ENCODE results near the gene MIEN1. TPM values are rescaled to one million over a fixed set of nuclear protein-coding genes. Genes with fewer than 3 reads are reported as not detected.

MIEN1 gene
- total RNA-seq, 1 experiment from 2014 or later, result 50.8 TPM

- H2BK15ac ChIP-seq (ENCODE audit: low read depth, low read length), result no peak overlapping the region
- H3K18ac ChIP-seq (ENCODE audit: insufficient read length, low read depth, low read length), result no peak overlapping the region
- H3K56ac ChIP-seq (ENCODE audit: insufficient read length, low read depth, low read length), result no peak overlapping the region
- DNase-seq, result no peak
- no peak overlapping the region for H3K4me2 ChIP-seq (ENCODE audit: insufficient read depth, insufficient read length, low read length)
- no peaks in the 10 kb centered on the region for H4K20me1 ChIP-seq (ENCODE audit: control insufficient read depth, insufficient read depth, insufficient read length)
- TF ChIP-seq, protein P1, sequence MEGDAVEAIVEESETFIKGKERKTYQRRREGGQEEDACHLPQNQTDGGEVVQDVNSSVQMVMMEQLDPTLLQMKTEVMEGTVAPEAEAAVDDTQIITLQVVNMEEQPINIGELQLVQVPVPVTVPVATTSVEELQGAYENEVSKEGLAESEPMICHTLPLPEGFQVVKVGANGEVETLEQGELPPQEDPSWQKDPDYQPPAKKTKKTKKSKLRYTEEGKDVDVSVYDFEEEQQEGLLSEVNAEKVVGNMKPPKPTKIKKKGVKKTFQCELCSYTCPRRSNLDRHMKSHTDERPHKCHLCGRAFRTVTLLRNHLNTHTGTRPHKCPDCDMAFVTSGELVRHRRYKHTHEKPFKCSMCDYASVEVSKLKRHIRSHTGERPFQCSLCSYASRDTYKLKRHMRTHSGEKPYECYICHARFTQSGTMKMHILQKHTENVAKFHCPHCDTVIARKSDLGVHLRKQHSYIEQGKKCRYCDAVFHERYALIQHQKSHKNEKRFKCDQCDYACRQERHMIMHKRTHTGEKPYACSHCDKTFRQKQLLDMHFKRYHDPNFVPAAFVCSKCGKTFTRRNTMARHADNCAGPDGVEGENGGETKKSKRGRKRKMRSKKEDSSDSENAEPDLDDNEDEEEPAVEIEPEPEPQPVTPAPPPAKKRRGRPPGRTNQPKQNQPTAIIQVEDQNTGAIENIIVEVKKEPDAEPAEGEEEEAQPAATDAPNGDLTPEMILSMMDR (conservative IDR thresholded peaks at IDR 0.05), result no peak
- Mint-ChIP-seq H3K4me3 (peak overlapping the region; percentile 1 to 60; a peak in 3 of 5 replicates), H3K4me1 (peaks cover 31 to 38% of the 10 kb centered on the region in 2 experiments), H3K36me3 (ENCODE audit: insufficient read depth in 1 of 3, low read depth in 3 of 3) (no peaks in the 10 kb centered on the region; a peak in 2 of 7 replicates), H3K27me3 (ENCODE audit: low read depth) (peaks cover 3% of the 10 kb centered on the region; the same call in 1 of the 2 replicates), H3K27ac (peak overlapping the region; percentile 39 to 71 (median 52); a peak in 5 of 7 replicates), H3K9me3 (no peaks in the 10 kb centered on the region)
- H3K79me2 ChIP-seq (ENCODE audit: insufficient read depth, low read length), result peaks cover 2% of the 10 kb centered on the region; the same call in 1 of the 2 replicates
- H3K14ac ChIP-seq (ENCODE audit: insufficient read depth, low read length), result no peak overlapping the region
- no peak overlapping the region for H2BK20ac ChIP-seq (ENCODE audit: low read depth, low read length, poor library complexity, severe bottlenecking)
- no peak overlapping the region for H2BK5ac ChIP-seq (ENCODE audit: insufficient read length, low read length)
- no peak overlapping the region for H4K91ac ChIP-seq (ENCODE audit: insufficient read length, low read depth, low read length)
- H2AFZ ChIP-seq (ENCODE audit: low read length), result no peak overlapping the region
- no peaks in the 10 kb centered on the region for H3K9me3 ChIP-seq (ENCODE audit: control insufficient read depth, low read depth, low read length)
- no peaks in the 10 kb centered on the region for H3K27me3 ChIP-seq (ENCODE audit: insufficient read depth, low read length)
- no peak overlapping the region for H3T11ph ChIP-seq (ENCODE audit: low read length)
- H2BK12ac ChIP-seq (ENCODE audit: insufficient read length, low read depth, low read length), result no peak overlapping the region
- no CpG with 5 or more reads among the region's 10 CpGs for WGBS (ENCODE audit: extremely low coverage, insufficient read length, low lambda C conversion rate)
- no peak overlapping the region for H3K27ac ChIP-seq (ENCODE audit: insufficient read length, low read depth, low read length)
- H3K23ac ChIP-seq (ENCODE audit: insufficient read length, low read depth, low read length), result no peak overlapping the region
- no peaks in the 10 kb centered on the region for H3K79me1 ChIP-seq (ENCODE audit: insufficient read depth, low read depth, low read length, poor library complexity, severe bottlenecking)
- no peak overlapping the region for H2AK5ac ChIP-seq (ENCODE audit: insufficient read length, low read length)
- peaks cover 27% of the 10 kb centered on the region for H3K23me2 ChIP-seq (ENCODE audit: insufficient read length, low read depth, low read length, poor library complexity, severe bottlenecking)
- H4K5ac ChIP-seq (ENCODE audit: insufficient read length, low read depth, low read length), result no peak overlapping the region
- H4K8ac ChIP-seq (replicated peaks; ENCODE audit: insufficient read length, low read depth, low read length), result no peak overlapping the region
- H3K4me1 ChIP-seq (ENCODE audit: insufficient read depth, low read length), result peaks cover 3% of the 10 kb centered on the region; the same call in 1 of the 2 replicates
- no peak overlapping the region for H3K9ac ChIP-seq (ENCODE audit: extremely low read depth, insufficient read length, low read length)
- H3K4ac ChIP-seq (ENCODE audit: low read depth, low read length), result no peak overlapping the region
- H2BK120ac ChIP-seq (ENCODE audit: low read depth, low read length, poor library complexity, severe bottlenecking), result no peak overlapping the region
Observed at GRCh38 chr17:39736319-39737165, 6.2 kb upstream of the MIEN1 start.

Measured in H9 (cell line).